Measurements from ENCODE around the gene EVL. TPM values are rescaled to one million over a fixed set of nuclear protein-coding genes. Genes with fewer than 3 reads are reported as not detected.

The EVL gene
- polyA plus RNA-seq, 4 donors: 21.0 to 102 (median 31.8) TPM

DNA sequence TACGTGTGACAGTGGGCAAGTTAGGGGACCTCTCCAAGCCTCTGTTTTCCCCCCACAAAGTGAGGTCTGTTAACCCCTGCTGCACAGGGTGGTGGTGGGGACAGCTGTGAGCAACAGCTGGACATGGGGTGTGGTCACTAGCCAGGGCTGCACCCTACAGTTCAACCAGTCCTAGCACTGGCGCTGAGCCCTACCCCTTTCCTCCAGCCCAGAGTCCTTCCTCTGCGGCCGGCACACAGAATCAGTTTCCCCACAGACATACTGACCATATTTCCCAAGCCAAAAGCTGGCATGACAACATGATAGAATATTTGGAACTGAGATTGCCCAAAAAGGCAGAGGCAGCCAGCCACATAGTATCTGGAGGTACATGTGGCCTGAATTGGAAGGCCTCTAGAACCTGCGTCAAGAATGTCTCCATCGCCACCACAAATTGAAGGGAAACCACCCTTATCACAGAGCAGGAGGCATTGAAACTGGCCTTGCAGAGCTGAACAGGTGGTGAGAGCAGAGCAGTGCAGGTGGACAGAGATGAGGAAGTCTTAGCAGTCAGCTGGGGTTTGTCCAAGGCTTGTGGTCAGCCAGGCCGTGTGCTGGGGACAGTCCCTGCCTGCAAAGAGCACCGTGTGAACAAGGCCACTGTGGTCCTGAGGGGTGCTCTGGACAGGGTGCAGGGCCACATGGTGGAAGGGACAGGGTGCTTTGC is 73.0 kb downstream of the EVL start:
- peaks cover 3 to 93% (median 4%) of the 10 kb centered on the region in 3 donors for H3K36me3 ChIP-seq (ENCODE audit: control insufficient read depth in 3 of 3, insufficient read depth in 2 of 3, low read depth in 1 of 3, low read length in 3 of 3)
- no peaks in the 10 kb centered on the region for H3K9me3 ChIP-seq (ENCODE audit: control insufficient read depth in 2 of 2, insufficient read depth in 1 of 2, low read depth in 1 of 2, low read length in 1 of 2)
- peak overlapping the region in 1 of 3 donors; percentile 66 for H3K27ac ChIP-seq (ENCODE audit: low read depth in 1 of 3, low read length in 2 of 3)
- H3K4me1 ChIP-seq (ENCODE audit: control insufficient read depth in 3 of 3, insufficient read depth in 2 of 3, low read depth in 1 of 3, low read length in 2 of 3): peaks cover 0 to 40% (median 5%) of the 10 kb centered on the region in 3 donors
- FAIRE-seq (no peak), DNase-seq (no peak)
- no peaks in the 10 kb centered on the region for H3K27me3 ChIP-seq (ENCODE audit: control insufficient read depth in 3 of 3, insufficient read depth in 3 of 3, low read length in 3 of 3)
- no peak overlapping the region for H3K4me3 ChIP-seq (ENCODE audit: low read depth in 1 of 3, low read length in 3 of 3)
- 67 to 75% (median 68%) methylated on average over 8 of the region's 8 CpGs for WGBS, 3 donors

DNA sequence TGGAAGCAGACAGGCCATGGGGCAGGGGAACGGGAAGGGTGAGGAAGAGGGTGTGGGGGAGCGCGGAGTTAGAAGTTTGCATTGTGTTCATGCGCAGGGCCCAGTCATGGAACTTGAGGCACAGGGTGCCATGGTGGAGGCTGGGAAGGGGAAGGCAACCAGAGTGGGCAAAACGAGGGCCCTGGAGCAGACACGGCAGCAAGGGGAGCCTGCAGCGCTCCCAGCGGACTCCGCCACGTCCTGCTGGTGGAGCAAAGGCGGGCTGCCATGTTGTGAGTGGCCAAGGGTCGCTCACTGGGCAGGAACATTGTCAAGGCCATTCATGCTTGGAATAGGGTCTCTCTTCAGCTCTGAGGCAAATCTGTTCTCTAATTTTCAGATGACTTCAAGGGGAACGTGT is 73.7 kb downstream of the EVL start:
- Histone ChIP-seq H3K4me1 (ENCODE audit: control insufficient read depth in 3 of 3, insufficient read depth in 2 of 3, low read depth in 1 of 3, low read length in 2 of 3) (peaks cover 0 to 47% (median 5%) of the 10 kb centered on the region in 3 donors), H3K27ac (ENCODE audit: low read depth in 1 of 3, low read length in 2 of 3) (no peak overlapping the region), H3K9me3 (ENCODE audit: control insufficient read depth in 2 of 2, insufficient read depth in 1 of 2, low read depth in 1 of 2, low read length in 1 of 2) (no peaks in the 10 kb centered on the region), H3K4me3 (ENCODE audit: low read depth in 1 of 3, low read length in 3 of 3) (no peak overlapping the region), H3K27me3 (ENCODE audit: control insufficient read depth in 3 of 3, insufficient read depth in 3 of 3, low read length in 3 of 3) (no peaks in the 10 kb centered on the region), H3K36me3 (ENCODE audit: control insufficient read depth in 3 of 3, insufficient read depth in 2 of 3, low read depth in 1 of 3, low read length in 3 of 3) (peaks cover 3 to 95% (median 4%) of the 10 kb centered on the region in 3 donors)
- WGBS, 3 donors: 90 to 95% (median 94%) methylated on average over 13 of the region's 13 CpGs
- no peak for FAIRE-seq
- DNase-seq: no peak

DNA sequence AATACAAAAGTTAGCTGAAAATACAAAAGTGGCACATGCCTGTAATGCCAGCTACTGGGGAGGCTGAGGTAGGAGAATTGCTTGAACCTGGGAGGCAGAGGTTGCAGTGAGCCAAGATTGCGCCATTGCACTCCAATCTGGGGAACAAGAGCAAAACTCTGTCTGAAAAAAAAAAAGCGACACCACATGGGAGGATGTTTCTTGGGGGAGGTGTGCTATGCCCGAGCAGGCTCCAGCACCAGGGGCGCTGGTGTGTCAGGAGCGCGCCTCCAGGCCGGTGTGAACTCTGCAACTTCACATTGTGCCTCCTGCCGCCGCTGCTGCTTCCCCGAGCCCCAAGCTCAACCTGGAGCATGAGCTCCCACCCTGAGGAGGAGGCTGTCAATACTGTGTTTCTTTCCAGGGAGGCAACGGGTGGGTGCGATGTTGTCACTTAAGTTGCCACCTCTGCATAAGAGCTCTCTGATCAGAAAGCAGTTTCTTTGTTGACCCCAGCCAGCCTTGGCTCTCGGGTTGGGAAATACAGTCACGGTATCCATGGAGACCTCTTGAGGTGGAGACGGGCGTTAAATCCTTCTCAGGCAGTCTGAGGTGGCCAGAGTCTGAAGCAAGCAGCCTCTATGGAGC is 75.3 kb downstream of the EVL start:
- Histone ChIP-seq H3K27ac (ENCODE audit: low read depth in 1 of 3, low read length in 2 of 3) (peak overlapping the region in 1 of 3 donors; percentile 80), H3K4me3 (ENCODE audit: low read depth in 1 of 3, low read length in 3 of 3) (no peak overlapping the region), H3K9me3 (ENCODE audit: control insufficient read depth in 2 of 2, insufficient read depth in 1 of 2, low read depth in 1 of 2, low read length in 1 of 2) (no peaks in the 10 kb centered on the region), H3K4me1 (ENCODE audit: control insufficient read depth in 3 of 3, insufficient read depth in 2 of 3, low read depth in 1 of 3, low read length in 2 of 3) (peaks cover 4 to 59% (median 5%) of the 10 kb centered on the region in 3 donors), H3K36me3 (ENCODE audit: control insufficient read depth in 3 of 3, insufficient read depth in 2 of 3, low read depth in 1 of 3, low read length in 3 of 3) (peaks cover 3 to 91% (median 4%) of the 10 kb centered on the region in 3 donors), H3K27me3 (ENCODE audit: control insufficient read depth in 3 of 3, insufficient read depth in 3 of 3, low read length in 3 of 3) (no peaks in the 10 kb centered on the region)
- DNase-seq (peak; percentile 69 to 89), FAIRE-seq (no peak)
- 22 to 59% (median 28%) methylated on average over 16 of the region's 16 CpGs for WGBS, 3 donors

DNA sequence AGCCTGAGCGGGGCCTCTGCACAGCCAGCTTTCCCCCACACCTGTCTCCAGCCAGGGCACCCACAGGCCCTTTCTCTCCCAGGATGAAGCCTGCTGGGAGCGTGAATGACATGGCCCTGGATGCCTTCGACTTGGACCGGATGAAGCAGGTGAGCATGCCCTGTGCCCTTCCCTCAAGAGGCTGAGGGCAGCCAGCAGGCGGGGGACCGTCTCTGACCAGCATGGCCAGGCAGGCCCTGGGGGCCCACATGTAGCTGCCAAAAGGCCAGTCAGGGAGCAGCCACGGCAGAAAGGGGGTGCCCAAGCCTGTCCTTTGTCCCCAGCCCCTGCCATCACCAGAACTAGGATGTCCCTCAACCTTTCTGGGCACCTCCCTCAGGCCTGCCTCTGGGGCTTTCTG is 75.9 kb downstream of the EVL start:
- Histone ChIP-seq H3K27me3 (ENCODE audit: control insufficient read depth in 3 of 3, insufficient read depth in 3 of 3, low read length in 3 of 3) (no peaks in the 10 kb centered on the region), H3K27ac (ENCODE audit: low read depth in 1 of 3, low read length in 2 of 3) (peak overlapping the region in 2 of 3 donors; percentile 80 to 87), H3K4me3 (ENCODE audit: low read depth in 1 of 3, low read length in 3 of 3) (no peak overlapping the region), H3K36me3 (ENCODE audit: control insufficient read depth in 3 of 3, insufficient read depth in 2 of 3, low read depth in 1 of 3, low read length in 3 of 3) (peaks cover 3 to 91% (median 4%) of the 10 kb centered on the region in 3 donors), H3K4me1 (ENCODE audit: control insufficient read depth in 3 of 3, insufficient read depth in 2 of 3, low read depth in 1 of 3, low read length in 2 of 3) (peaks cover 4 to 65% (median 9%) of the 10 kb centered on the region in 3 donors), H3K9me3 (ENCODE audit: control insufficient read depth in 2 of 2, insufficient read depth in 1 of 2, low read depth in 1 of 2, low read length in 1 of 2) (no peaks in the 10 kb centered on the region)
- 75 to 82% (median 81%) methylated on average over 7 of the region's 7 CpGs for WGBS, 3 donors
- FAIRE-seq (no peak), DNase-seq (no peak)

DNA sequence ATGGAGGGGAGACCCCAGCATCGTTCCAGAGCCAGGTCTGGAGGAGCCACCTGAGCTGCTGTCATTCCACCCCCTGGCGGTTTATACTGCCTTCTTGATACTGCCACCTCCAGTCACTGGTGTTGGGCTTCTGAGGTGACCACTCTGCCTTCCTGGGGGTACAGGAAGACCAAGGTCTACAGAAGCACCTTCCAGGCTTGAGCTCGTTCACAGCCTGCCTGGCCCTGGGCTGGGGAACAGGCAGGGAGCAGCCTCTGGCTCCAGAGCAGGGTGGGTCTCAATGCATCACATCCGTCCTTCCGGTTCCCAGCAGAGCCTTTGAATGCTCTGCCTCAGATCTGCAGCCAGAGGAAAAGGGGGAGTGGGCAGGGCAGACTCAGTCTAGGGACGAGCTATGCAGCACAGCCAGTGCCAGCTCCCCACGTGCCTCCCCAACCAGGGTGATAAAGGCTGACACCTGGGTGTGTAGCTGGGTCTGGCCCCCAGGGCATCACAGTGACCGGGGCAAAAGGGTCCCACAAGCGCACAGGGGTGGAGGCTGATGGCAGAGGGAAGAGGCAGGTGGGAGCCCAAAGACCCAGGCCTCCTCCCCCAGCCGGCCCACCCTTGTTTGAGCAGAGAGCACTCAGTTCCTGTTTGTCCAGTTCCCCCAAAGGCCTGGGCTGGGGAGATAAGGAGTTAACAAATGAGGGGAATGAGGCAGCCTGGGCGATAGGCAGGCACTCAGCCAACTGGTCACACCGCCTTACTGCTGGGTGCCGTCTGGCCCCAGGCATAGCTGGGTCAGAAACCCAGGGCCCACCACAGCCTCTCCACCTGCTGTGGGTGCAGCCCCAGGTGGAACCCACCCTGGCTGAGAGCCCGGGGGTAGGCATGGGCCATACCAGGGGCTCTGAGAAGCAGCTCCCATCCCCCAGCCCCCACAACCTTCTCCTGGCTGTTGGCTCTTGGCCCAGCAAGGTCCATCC is 77.1 kb downstream of the EVL start:
- Histone ChIP-seq H3K4me3 (ENCODE audit: low read depth in 1 of 3, low read length in 3 of 3) (no peak overlapping the region), H3K27me3 (ENCODE audit: control insufficient read depth in 3 of 3, insufficient read depth in 3 of 3, low read length in 3 of 3) (no peaks in the 10 kb centered on the region), H3K4me1 (ENCODE audit: control insufficient read depth in 3 of 3, insufficient read depth in 2 of 3, low read depth in 1 of 3, low read length in 2 of 3) (peaks cover 4 to 77% (median 17%) of the 10 kb centered on the region in 3 donors), H3K27ac (ENCODE audit: low read depth in 1 of 3, low read length in 2 of 3) (peak overlapping the region; percentile 74 to 87 (median 80)), H3K9me3 (ENCODE audit: control insufficient read depth in 2 of 2, insufficient read depth in 1 of 2, low read depth in 1 of 2, low read length in 1 of 2) (no peaks in the 10 kb centered on the region), H3K36me3 (ENCODE audit: control insufficient read depth in 3 of 3, insufficient read depth in 2 of 3, low read depth in 1 of 3, low read length in 3 of 3) (peaks cover 3 to 85% (median 4%) of the 10 kb centered on the region in 3 donors)
- no peak for FAIRE-seq
- 16 to 47% (median 31%) methylated on average over 14 of the region's 14 CpGs for WGBS, 3 donors
- DNase-seq: peak; percentile 81 to 82

DNA sequence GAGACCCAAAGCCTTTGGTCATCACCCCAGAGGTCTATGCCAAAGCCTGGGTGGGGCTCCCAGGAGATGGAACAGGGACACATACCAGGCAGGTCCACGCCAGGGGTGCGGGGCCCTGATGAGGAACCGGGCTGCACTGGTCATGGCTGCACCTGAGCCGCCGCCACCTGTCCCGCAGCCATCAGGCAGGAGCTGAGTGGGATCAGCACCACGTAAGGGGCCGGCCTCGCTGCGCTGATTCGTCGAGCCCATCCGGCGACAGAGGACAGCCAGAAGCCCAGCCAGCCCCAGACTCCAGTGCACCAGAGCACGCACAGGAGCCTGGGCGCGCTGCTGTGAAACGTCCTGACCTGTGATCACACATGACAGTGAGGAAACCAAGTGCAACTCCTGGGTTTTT is 78.3 kb downstream of the EVL start:
- WGBS, 3 donors: 88 to 94% (median 93%) methylated on average over 18 of the region's 18 CpGs
- no peak overlapping the region for H3K4me3 ChIP-seq (ENCODE audit: low read depth in 1 of 3, low read length in 3 of 3)
- peak overlapping the region; percentile 74 to 94 (median 87) for H3K27ac ChIP-seq (ENCODE audit: low read depth in 1 of 3, low read length in 2 of 3)
- DNase-seq (no peak), FAIRE-seq (no peak)
- H3K9me3 ChIP-seq (ENCODE audit: control insufficient read depth in 2 of 2, insufficient read depth in 1 of 2, low read depth in 1 of 2, low read length in 1 of 2): no peaks in the 10 kb centered on the region
- H3K4me1 ChIP-seq (ENCODE audit: control insufficient read depth in 3 of 3, insufficient read depth in 2 of 3, low read depth in 1 of 3, low read length in 2 of 3): peaks cover 4 to 84% (median 20%) of the 10 kb centered on the region in 3 donors
- H3K27me3 ChIP-seq (ENCODE audit: control insufficient read depth in 3 of 3, insufficient read depth in 3 of 3, low read length in 3 of 3): no peaks in the 10 kb centered on the region
- peaks cover 3 to 84% (median 4%) of the 10 kb centered on the region in 3 donors for H3K36me3 ChIP-seq (ENCODE audit: control insufficient read depth in 3 of 3, insufficient read depth in 2 of 3, low read depth in 1 of 3, low read length in 3 of 3)

DNA sequence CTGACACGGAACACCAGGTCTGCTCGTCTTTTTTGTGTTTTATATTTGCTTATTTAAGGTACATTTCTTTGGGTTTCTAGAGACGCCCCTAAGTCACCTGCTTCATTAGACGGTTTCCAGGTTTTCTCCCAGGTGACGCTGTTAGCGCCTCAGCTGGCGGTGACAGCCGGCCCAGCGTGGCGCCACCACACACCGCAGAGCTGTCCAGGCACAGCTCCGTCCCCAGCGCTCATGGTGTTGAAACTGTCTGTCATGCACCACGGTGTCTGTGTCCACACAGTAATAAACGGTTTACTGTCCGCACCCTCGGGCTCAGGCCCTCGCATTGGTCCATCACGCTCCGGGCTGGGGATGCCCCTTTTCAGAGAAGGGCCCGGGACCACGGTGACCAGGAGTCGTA is 78.7 kb downstream of the EVL start:
- Histone ChIP-seq H3K4me3 (ENCODE audit: low read depth in 1 of 3, low read length in 3 of 3) (no peak overlapping the region), H3K4me1 (ENCODE audit: control insufficient read depth in 3 of 3, insufficient read depth in 2 of 3, low read depth in 1 of 3, low read length in 2 of 3) (peaks cover 4 to 84% (median 24%) of the 10 kb centered on the region in 3 donors), H3K36me3 (ENCODE audit: control insufficient read depth in 3 of 3, insufficient read depth in 2 of 3, low read depth in 1 of 3, low read length in 3 of 3) (peaks cover 3 to 84% (median 4%) of the 10 kb centered on the region in 3 donors), H3K9me3 (ENCODE audit: control insufficient read depth in 2 of 2, insufficient read depth in 1 of 2, low read depth in 1 of 2, low read length in 1 of 2) (no peaks in the 10 kb centered on the region), H3K27me3 (ENCODE audit: control insufficient read depth in 3 of 3, insufficient read depth in 3 of 3, low read length in 3 of 3) (no peaks in the 10 kb centered on the region), H3K27ac (ENCODE audit: low read depth in 1 of 3, low read length in 2 of 3) (peak overlapping the region in 2 of 3 donors; percentile 92 to 94)
- WGBS, 3 donors: 86 to 90% (median 86%) methylated on average over 23 of the region's 23 CpGs
- no peak for FAIRE-seq
- no peak for DNase-seq

DNA sequence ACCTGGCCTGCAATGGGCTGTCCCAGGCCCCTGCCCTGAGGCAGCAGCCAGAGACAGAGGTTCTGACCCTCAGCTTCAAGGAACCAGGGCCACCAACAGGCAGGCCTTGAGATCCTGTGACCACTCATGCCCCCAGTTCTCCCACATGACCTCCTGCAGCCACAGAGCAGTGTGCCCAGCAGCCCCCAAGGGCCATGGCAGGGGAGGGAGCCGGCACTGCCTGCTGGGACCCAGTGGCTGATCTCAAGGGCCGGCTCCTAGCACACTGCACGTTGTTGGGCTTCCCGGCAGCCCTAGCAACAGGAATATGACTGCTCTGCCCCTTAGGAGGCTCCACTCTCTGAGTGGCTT is 79.4 kb downstream of the EVL start:
- WGBS, 3 donors: 30 to 42% (median 35%) methylated on average over 4 of the region's 4 CpGs
- FAIRE-seq (no peak), DNase-seq (no peak)
- H3K4me3 ChIP-seq (ENCODE audit: low read depth in 1 of 3, low read length in 3 of 3): no peak overlapping the region
- peak overlapping the region; percentile 66 to 94 (median 92) for H3K27ac ChIP-seq (ENCODE audit: low read depth in 1 of 3, low read length in 2 of 3)
- H3K36me3 ChIP-seq (ENCODE audit: control insufficient read depth in 3 of 3, insufficient read depth in 2 of 3, low read depth in 1 of 3, low read length in 3 of 3): peaks cover 3 to 83% (median 4%) of the 10 kb centered on the region in 3 donors
- H3K4me1 ChIP-seq (ENCODE audit: control insufficient read depth in 3 of 3, insufficient read depth in 2 of 3, low read depth in 1 of 3, low read length in 2 of 3): peaks cover 4 to 85% (median 25%) of the 10 kb centered on the region in 3 donors
- no peaks in the 10 kb centered on the region for H3K27me3 ChIP-seq (ENCODE audit: control insufficient read depth in 3 of 3, insufficient read depth in 3 of 3, low read length in 3 of 3)
- H3K9me3 ChIP-seq (ENCODE audit: control insufficient read depth in 2 of 2, insufficient read depth in 1 of 2, low read depth in 1 of 2, low read length in 1 of 2): no peaks in the 10 kb centered on the region
